ENCODE results near the gene COX6B2. TPM values are rescaled to one million over a fixed set of nuclear protein-coding genes. Genes with fewer than 3 reads are reported as not detected.
"Not testable (repeated sequence)": the region's sequence is repeated elsewhere in the genome, so short reads cannot be mapped to it uniquely, and the experiment has no call there.

COX6B2 gene, protein sequence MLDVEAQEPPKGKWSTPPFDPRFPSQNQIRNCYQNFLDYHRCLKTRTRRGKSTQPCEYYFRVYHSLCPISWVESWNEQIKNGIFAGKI
- 0.33 and 0.87 TPM in 2 replicates for total RNA-seq (ENCODE audit: low replicate concordance)
- long read RNA-seq = 0 reads

DNA sequence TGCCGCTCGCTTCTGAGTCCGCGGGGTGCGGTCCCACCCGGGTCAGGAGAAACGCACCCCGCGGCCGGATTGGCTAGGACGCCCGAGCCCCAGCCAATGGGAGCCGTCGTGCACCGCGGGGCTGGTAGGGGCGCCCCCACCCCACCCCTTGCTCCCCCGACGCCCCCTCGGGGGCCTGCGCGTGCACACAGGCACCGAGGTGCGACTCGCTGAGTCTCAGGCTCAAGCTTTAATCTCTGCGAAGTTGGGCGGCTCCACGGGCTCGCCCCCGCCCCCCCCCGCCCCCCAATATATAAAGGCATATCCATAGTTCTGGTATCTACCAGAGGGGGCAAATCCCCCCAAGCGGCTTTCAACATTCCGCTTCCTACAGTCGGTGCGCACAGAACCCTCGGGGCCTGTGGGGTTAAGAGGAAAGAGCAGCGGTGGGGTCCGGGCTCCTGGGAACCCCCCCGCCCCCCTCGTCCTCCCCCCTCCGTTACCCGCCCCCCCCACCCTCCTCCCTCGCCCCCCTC lies at the start of gene COX6B2:
Gene COX6B2, minus strand, starts transcription at position 22 of the 515 bp plus-strand sequence. CDS start 198 bp downstream, outside the sequence.
- Mint-ChIP-seq H3K4me1 (ENCODE audit: unreplicated experiment) (peaks cover 7% of the 10 kb centered on the region), H3K27me3 (peaks cover 72% of the 10 kb centered on the region), H3K9me3 (no peaks in the 10 kb centered on the region), H3K36me3 (no peaks in the 10 kb centered on the region), H3K27ac (no peak within 1 kb of the TSS), H3K4me3 (peak within 1 kb of the TSS; percentile 79)
- no peak for TF ChIP-seq CTCF (conservative IDR thresholded peaks at IDR 0.05)
- DNase-seq (ENCODE audit: extremely low spot score, unreplicated experiment) = no peak

GRCh38 chr19:55402509-55402908 lies 48.0 kb upstream of the COX6B2 start:
- peaks cover 14% of the 10 kb centered on the region for H3K4me1 Mint-ChIP-seq (ENCODE audit: unreplicated experiment)
- DNase-seq (ENCODE audit: extremely low spot score, unreplicated experiment) = no peak
- H3K4me3 Mint-ChIP-seq = no peak overlapping the region
- H3K9me3 Mint-ChIP-seq = no peaks in the 10 kb centered on the region
- no peak for TF ChIP-seq CTCF (conservative IDR thresholded peaks at IDR 0.05)
- no peak overlapping the region for H3K27ac Mint-ChIP-seq
- H3K27me3 Mint-ChIP-seq = no peaks in the 10 kb centered on the region
- peaks cover 28% of the 10 kb centered on the region for H3K36me3 Mint-ChIP-seq

DNA sequence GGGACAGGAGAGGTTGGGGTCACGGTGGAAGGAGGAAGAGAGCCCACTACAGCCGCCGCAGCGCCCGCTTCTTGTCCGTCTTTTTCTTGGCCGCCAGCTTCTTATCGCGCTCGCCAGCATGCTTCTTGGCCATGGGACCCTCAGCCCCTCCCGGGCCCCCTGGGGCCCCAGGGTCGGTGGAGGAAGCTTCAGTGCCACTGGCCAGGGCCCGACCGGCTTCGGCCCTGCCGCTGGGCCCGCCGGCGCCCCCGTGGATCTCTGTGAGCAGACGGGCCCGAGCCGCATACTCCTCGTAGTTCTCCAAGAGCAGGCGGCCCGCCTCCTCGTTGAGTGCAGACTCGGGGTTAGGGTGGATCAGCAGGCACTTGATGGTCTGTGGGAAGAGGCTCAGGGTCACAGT lies 46.9 kb upstream of the COX6B2 start:
- not testable (repeated sequence) for H3K9me3 Mint-ChIP-seq; H3K4me3 Mint-ChIP-seq; H3K27ac Mint-ChIP-seq; H3K27me3 Mint-ChIP-seq; H3K4me1 Mint-ChIP-seq (ENCODE audit: unreplicated experiment); DNase-seq (ENCODE audit: extremely low spot score, unreplicated experiment)
- H3K36me3 Mint-ChIP-seq = peaks cover 24% of the 10 kb centered on the region

GRCh38 chr19:55400281-55401087 lies 46.0 kb upstream of the COX6B2 start:
- Mint-ChIP-seq H3K27ac (no peak overlapping the region), H3K27me3 (no peaks in the 10 kb centered on the region), H3K4me1 (ENCODE audit: unreplicated experiment) (peaks cover under 1% of the 10 kb centered on the region), H3K9me3 (no peaks in the 10 kb centered on the region), H3K36me3 (peaks cover 15% of the 10 kb centered on the region), H3K4me3 (no peak overlapping the region)
- DNase-seq (ENCODE audit: extremely low spot score, unreplicated experiment) = no peak
- no peak for TF ChIP-seq CTCF (conservative IDR thresholded peaks at IDR 0.05)

DNA sequence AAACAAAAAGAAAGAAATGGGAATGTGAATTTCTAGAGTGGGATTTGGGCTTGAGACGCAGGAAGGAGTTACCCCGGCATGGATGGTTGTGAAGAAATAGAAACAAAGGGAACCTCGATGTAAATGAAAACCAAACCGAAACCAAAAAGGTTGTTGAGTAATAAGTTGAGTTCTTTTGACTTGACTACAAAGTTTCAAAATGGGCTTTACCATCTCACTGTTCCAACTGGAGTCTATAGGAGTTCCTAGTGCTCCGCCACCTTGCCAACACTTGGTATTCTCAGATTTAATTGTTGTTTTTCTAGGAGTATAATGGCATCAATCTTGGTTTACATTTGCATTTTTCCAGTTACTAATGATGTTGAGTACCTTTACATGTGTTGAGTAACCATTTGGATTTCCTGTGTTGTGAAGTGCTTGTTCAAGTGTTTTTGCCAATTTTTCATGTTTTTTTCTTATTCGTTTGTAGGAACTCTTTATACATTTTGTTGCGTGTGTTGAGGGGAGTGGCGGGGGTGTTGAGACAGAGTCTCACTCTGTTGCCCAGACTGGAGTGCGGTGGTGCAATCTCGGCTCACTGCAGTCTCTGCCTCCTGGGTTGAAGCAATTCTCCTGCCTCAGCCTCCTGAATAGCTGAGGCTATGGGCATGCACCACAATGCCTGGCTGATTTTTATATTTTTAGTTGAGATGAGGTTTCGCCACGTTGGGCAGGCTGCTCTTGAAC lies 43.8 kb upstream of the COX6B2 start:
- Mint-ChIP-seq H3K4me3 (no peak overlapping the region), H3K9me3 (no peaks in the 10 kb centered on the region), H3K27me3 (no peaks in the 10 kb centered on the region), H3K4me1 (ENCODE audit: unreplicated experiment) (peaks cover under 1% of the 10 kb centered on the region), H3K27ac (no peak overlapping the region), H3K36me3 (peaks cover 14% of the 10 kb centered on the region)
- no peak for TF ChIP-seq CTCF (conservative IDR thresholded peaks at IDR 0.05)
- no peak for DNase-seq (ENCODE audit: extremely low spot score, unreplicated experiment)

All from type B pancreatic cell (in vitro differentiated cells).